GM12878 (cell line): ENCODE data around the gene RPS5. TPM values are rescaled to one million over a fixed set of nuclear protein-coding genes. Genes with fewer than 3 reads are reported as not detected.

Source experiments
- ATAC-seq: fragments of 200-7000 bp; cut with Tn5 transposase; 3 replicates; pipeline ENCODE4 v1.9.1; 2020; ENCODE audit warnings: mild to moderate bottlenecking, moderate library complexity
- BruUV-seq: library from RNA; stranded (reverse); fragments of 400-500 nt; replicated peaks from 2 replicates; lab custom pipeline; 2021; lab: Mats Ljungman, UMichigan
- CTCF ChIA-PET: fragments of 300-600 bp; sonication (Branson Sonifier 250); formaldehyde crosslinking; extraction: SDS; loops from one replicate; lab custom pipeline; 2021; ENCODE audit warnings: inconsistent platforms; lab: Yijun Ruan, JAX
- POLR2A ChIA-PET: fragments of 350-600 bp; formaldehyde crosslinking; extraction: SDS; loops from one replicate; lab custom pipeline; 2021; ENCODE audit warnings: inconsistent platforms; lab: Charles Lee
- RAD21 ChIA-PET: fragments of 300-600 bp; sonication (Branson Sonifier 250); formaldehyde crosslinking; loops from one replicate; lab custom pipeline; 2023; ENCODE audit warnings: antibody characterized with exemption; ENCODE audit not compliant: unreplicated experiment; lab: Charles Lee
- SMC1A ChIA-PET: fragments of 300-600 bp; sonication (Branson Sonifier 250); formaldehyde crosslinking; loops from one replicate; lab custom pipeline; 2023; ENCODE audit not compliant: unreplicated experiment, uncharacterized antibody; lab: Charles Lee
- DNase-seq: peaks from one replicate; pipeline ENCODE4 v3.0.0-alpha.2; 2011; ENCODE audit warnings: low read depth, low spot score
- FAIRE-seq: peaks from 3 replicates; lab custom pipeline; 2011; peaks lifted over from hg19 to GRCh38; lab: Jason Lieb, UNC
- H2AFZ ChIP-seq: 2 replicates; pipeline ENCODE4 v1.6.0; 2011; ENCODE audit warnings: low read depth, low read length, control low read depth; ENCODE audit not compliant: control insufficient read depth
- H3K27ac ChIP-seq: 2 replicates; pipeline ENCODE4 v1.5.1; 2011; ENCODE audit warnings: control low read depth; ENCODE audit not compliant: control insufficient read depth, insufficient read depth
- H3K27me3 ChIP-seq, 2 experiments: replicated peaks in 1 of 2; 2 replicates each; pipeline versions ENCODE4 v1.6.0 to v1.6.1; 2011; ENCODE audit warnings: low read length in 1 of 2; ENCODE audit not compliant: control insufficient read depth in 2 of 2, insufficient read depth in 2 of 2
- H3K36me3 ChIP-seq, 2 experiments: 2 replicates each; pipeline ENCODE4 v1.5.1; 2011; ENCODE audit warnings: low read length in 1 of 2; ENCODE audit not compliant: control insufficient read depth in 2 of 2, insufficient read depth in 2 of 2
- H3K4me1 ChIP-seq: 2 replicates; pipeline ENCODE4 v1.6.1; 2011; ENCODE audit warnings: mild to moderate bottlenecking, low read length, moderate library complexity, mixed read lengths; ENCODE audit not compliant: control insufficient read depth, insufficient read depth
- H3K4me2 ChIP-seq: 2 replicates; pipeline ENCODE4 v1.6.0; 2011; ENCODE audit warnings: control low read depth; ENCODE audit not compliant: control insufficient read depth, insufficient read depth
- H3K4me3 ChIP-seq: fragments of 200-600 bp; sonication (generic); 2 replicates; pipeline ENCODE4 v1.5.1; 2016
- H3K79me2 ChIP-seq: 2 replicates; pipeline ENCODE4 v1.6.0; 2011; ENCODE audit warnings: low read length; ENCODE audit not compliant: control insufficient read depth, insufficient read depth
- H3K9ac ChIP-seq: 2 replicates; pipeline ENCODE4 v1.8.0; 2011; ENCODE audit warnings: low read length, control low read depth, mixed read lengths; ENCODE audit not compliant: control insufficient read depth, insufficient read depth
- H3K9me3 ChIP-seq: replicated peaks from 3 replicates; pipeline ENCODE4 v1.5.1; 2011; ENCODE audit warnings: mild to moderate bottlenecking, low read length; ENCODE audit not compliant: control insufficient read depth, insufficient read depth
- H4K20me1 ChIP-seq: 2 replicates; pipeline ENCODE4 v1.6.0; 2011; ENCODE audit not compliant: control insufficient read depth, insufficient read depth
- CEBPB ChIP-seq, 2 experiments: fragments of 150-350 bp in 1 of 2; IDR thresholded peaks; 2 replicates each; pipeline ENCODE4 v1.6.1; 2012 to 2014; ENCODE audit warnings: low read depth in 2 of 2, low read length in 2 of 2, borderline replicate concordance in 1 of 2, inconsistent platforms in 1 of 2
- FOXK2 ChIP-seq: fragments of 450-650 bp; IDR thresholded peaks from 2 replicates; pipeline ENCODE4 v1.6.1; 2017; ENCODE audit warnings: mild to moderate bottlenecking, moderate library complexity
- JUND ChIP-seq: IDR thresholded peaks from 2 replicates; pipeline ENCODE4 v1.6.1; 2012; ENCODE audit warnings: low read depth, mild to moderate bottlenecking, low read length, improper control_type of control experiment, moderate library complexity
- MTA2 ChIP-seq: fragments of 450-650 bp; IDR thresholded peaks from 2 replicates; pipeline ENCODE4 v1.6.1; 2016; ENCODE audit warnings: low read depth, mild to moderate bottlenecking, moderate library complexity
- MXI1 ChIP-seq: fragments of 150-350 bp; IDR thresholded peaks from 2 replicates; pipeline ENCODE4 v1.6.1; 2011; ENCODE audit warnings: low read depth, mild to moderate bottlenecking, inconsistent platforms, low read length, improper control_type of control experiment
- NR2C2 ChIP-seq: IDR thresholded peaks from 2 replicates; pipeline ENCODE4 v1.6.1; 2011; ENCODE audit warnings: borderline replicate concordance, low read depth; ENCODE audit not compliant: control insufficient read depth, insufficient read length
- SMC3 ChIP-seq: IDR thresholded peaks from 2 replicates; pipeline ENCODE4 v1.6.1; 2011; ENCODE audit warnings: low read length, improper control_type of control experiment, borderline replicate concordance
- ZNF207 ChIP-seq: fragments of 450-650 bp; IDR thresholded peaks from 2 replicates; pipeline ENCODE4 v1.6.1; 2014; ENCODE audit warnings: antibody characterized with exemption, mild to moderate bottlenecking, borderline replicate concordance
- WGBS: methylation state at CpG from one replicate; pipeline ENCODE4 v1.1.6; 2016; ENCODE audit warnings: low lambda C conversion rate; ENCODE audit not compliant: insufficient replicate concordance, insufficient coverage; ENCODE audit errors: missing lambda C conversion rate; 5-methylcytosine and 5-hydroxymethylcytosine counted together
- in situ Hi-C: fragments of 300-500 bp; cut with MboI; formaldehyde crosslinking; loops from 9 replicates; pipeline ENCODE4 v1.14.3; 2018; ENCODE audit warnings: mixed read lengths
- intact Hi-C: fragments of 100-400 bp; cut with micrococcal nuclease; formaldehyde crosslinking; loops from one replicate; pipeline ENCODE4 v1.14.2; 2022; ENCODE audit not compliant: unreplicated experiment
- polyA plus RNA-seq, 11 experiments: library from polyadenylated mRNA; depleted of rRNA in 4 of 11; unstranded in 6 of 11; stranded (reverse) in 5 of 11; fragments of >200 nt; fragmentation: Nextera tagmentation in 4 of 11; fragmentation: Illumina TruSeq in 1 of 11; extraction: Ambion mirVana in 4 of 11; extraction: Trizol in 1 of 11; gene quantifications; 1 replicate in 1 of 11; 2 replicates in 10 of 11; pipeline versions ENCODE4 v1.2.1 to v1.2.3, GENCODE V29; 2011 to 2016; ENCODE audit warnings: inconsistent platforms in 2 of 11, missing spikeins in 2 of 11, low read depth in 1 of 11
- total RNA-seq, 4 experiments: library from RNA; depleted of rRNA in 3 of 4; stranded (reverse); fragments of >200 nt in 3 of 4; fragmentation: Illumina TruSeq in 1 of 4; extraction: Trizol in 1 of 4; gene quantifications; 2 replicates each; pipeline versions ENCODE4 v1.2.1 to v1.2.3, GENCODE V29; 2013 to 2021
- TF ChIP-seq, protein P1 (sequence below): fragments of 450-650 bp; IDR thresholded peaks from 2 replicates; pipeline ENCODE4 v1.6.1; 2017; ENCODE audit warnings: mild to moderate bottlenecking, moderate library complexity

Gene RPS5
- total and polyA plus RNA-seq, 10 of the 15 experiments (the other 5 are each of a cell fraction or from before 2014, with no cell fraction given), result 1,284 to 3,652 (median 1,922) TPM

GRCh38 chr19:58417071-58417470, 30.0 kb downstream of the RPS5 start:
- ATAC-seq, result no peak
- POLR2A ChIA-PET, result no interaction called here
- intact Hi-C loops, result no loop called here
- Histone ChIP-seq H3K27ac (no peak overlapping the region), H3K27me3 (no peaks in the 10 kb centered on the region), H3K36me3 (peaks cover 8 to 17% of the 10 kb centered on the region in 2 experiments), H3K4me2 (no peak overlapping the region), H3K9ac (no peak overlapping the region), H2AFZ (no peak overlapping the region), H4K20me1 (no peaks in the 10 kb centered on the region), H3K4me1 (no peaks in the 10 kb centered on the region), H3K79me2 (no peaks in the 10 kb centered on the region), H3K4me3 (no peak overlapping the region), H3K9me3 (peaks cover 6% of the 10 kb centered on the region)
- SMC1A ChIA-PET, result no interaction called here
- no TSS peak for BruUV-seq
- TF ChIP-seq SMC3 (no peak), JUND (no peak), MXI1 (no peak), CEBPB (IDR thresholded peaks at IDR 0.05; ENCODE audit: borderline replicate concordance in 1 of 2, low read depth in 2 of 2, low read length in 2 of 2) (no peak), ZNF207 (no peak), FOXK2 (no peak), NR2C2 (no peak), MTA2 (no peak)
- TF ChIP-seq, protein P1, sequence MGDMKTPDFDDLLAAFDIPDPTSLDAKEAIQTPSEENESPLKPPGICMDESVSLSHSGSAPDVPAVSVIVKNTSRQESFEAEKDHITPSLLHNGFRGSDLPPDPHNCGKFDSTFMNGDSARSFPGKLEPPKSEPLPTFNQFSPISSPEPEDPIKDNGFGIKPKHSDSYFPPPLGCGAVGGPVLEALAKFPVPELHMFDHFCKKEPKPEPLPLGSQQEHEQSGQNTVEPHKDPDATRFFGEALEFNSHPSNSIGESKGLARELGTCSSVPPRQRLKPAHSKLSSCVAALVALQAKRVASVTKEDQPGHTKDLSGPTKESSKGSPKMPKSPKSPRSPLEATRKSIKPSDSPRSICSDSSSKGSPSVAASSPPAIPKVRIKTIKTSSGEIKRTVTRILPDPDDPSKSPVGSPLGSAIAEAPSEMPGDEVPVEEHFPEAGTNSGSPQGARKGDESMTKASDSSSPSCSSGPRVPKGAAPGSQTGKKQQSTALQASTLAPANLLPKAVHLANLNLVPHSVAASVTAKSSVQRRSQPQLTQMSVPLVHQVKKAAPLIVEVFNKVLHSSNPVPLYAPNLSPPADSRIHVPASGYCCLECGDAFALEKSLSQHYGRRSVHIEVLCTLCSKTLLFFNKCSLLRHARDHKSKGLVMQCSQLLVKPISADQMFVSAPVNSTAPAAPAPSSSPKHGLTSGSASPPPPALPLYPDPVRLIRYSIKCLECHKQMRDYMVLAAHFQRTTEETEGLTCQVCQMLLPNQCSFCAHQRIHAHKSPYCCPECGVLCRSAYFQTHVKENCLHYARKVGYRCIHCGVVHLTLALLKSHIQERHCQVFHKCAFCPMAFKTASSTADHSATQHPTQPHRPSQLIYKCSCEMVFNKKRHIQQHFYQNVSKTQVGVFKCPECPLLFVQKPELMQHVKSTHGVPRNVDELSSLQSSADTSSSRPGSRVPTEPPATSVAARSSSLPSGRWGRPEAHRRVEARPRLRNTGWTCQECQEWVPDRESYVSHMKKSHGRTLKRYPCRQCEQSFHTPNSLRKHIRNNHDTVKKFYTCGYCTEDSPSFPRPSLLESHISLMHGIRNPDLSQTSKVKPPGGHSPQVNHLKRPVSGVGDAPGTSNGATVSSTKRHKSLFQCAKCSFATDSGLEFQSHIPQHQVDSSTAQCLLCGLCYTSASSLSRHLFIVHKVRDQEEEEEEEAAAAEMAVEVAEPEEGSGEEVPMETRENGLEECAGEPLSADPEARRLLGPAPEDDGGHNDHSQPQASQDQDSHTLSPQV, result no peak
- in situ Hi-C loops, result no loop called here
- CTCF ChIA-PET, result no interaction called here
- WGBS, result 89% methylated on average over 7 of the region's 7 CpGs
- DNase-seq, result no peak
- no peak for FAIRE-seq
- RAD21 ChIA-PET, result no interaction called here
